Glutamatergic neuron (in vitro differentiated cells): Measurements from ENCODE around the gene AP1M1. TPM values are rescaled to one million over a fixed set of nuclear protein-coding genes. Genes with fewer than 3 reads are reported as not detected.
"Not testable (repeated sequence)": the region's sequence is repeated elsewhere in the genome, so short reads cannot be mapped to it uniquely, and the experiment has no call there.

ENCODE experiments used
- DNase-seq: peaks from one replicate; pipeline ENCODE4 v3.0.0; 2022
- H3K27ac Mint-ChIP-seq: one replicate; pipeline ENCODE4 v1.8.0; 2020; ENCODE audit warnings: mild to moderate bottlenecking, mixed read lengths, inconsistent platforms; ENCODE audit not compliant: unreplicated experiment
- H3K27me3 Mint-ChIP-seq: one replicate; pipeline ENCODE4 v1.8.0; 2020; ENCODE audit warnings: mild to moderate bottlenecking, moderate library complexity, mixed read lengths, inconsistent platforms; ENCODE audit not compliant: unreplicated experiment
- H3K36me3 Mint-ChIP-seq: one replicate; pipeline ENCODE4 v1.8.0; 2020; ENCODE audit warnings: mild to moderate bottlenecking, mixed read lengths, inconsistent platforms; ENCODE audit not compliant: unreplicated experiment
- H3K4me1 Mint-ChIP-seq: one replicate; pipeline ENCODE4 v1.8.0; 2020; ENCODE audit warnings: mild to moderate bottlenecking, low read depth, mixed read lengths, inconsistent platforms; ENCODE audit not compliant: unreplicated experiment
- H3K4me3 Mint-ChIP-seq: one replicate; pipeline ENCODE4 v1.8.0; 2020; ENCODE audit warnings: mild to moderate bottlenecking, mixed read lengths, inconsistent platforms; ENCODE audit not compliant: unreplicated experiment
- H3K9me3 Mint-ChIP-seq: one replicate; pipeline ENCODE4 v1.8.0; 2020; ENCODE audit warnings: mild to moderate bottlenecking, moderate library complexity, mixed read lengths, inconsistent platforms; ENCODE audit not compliant: unreplicated experiment
- total RNA-seq: library from RNA; stranded (reverse); fragmentation: NEBNext Ultra II Directional; extraction: Animal tissue kit (Norgen Biotek cat#: 25700); gene quantifications from one replicate; pipeline ENCODE4 v1.2.1, GENCODE V29; 2021; ENCODE audit not compliant: unreplicated experiment
- TF ChIP-seq, protein P1 (sequence below): fragments of 200-600 bp; sonication (generic); IDR thresholded peaks from one replicate; pipeline ENCODE4 v1.5.0; 2021; ENCODE audit not compliant: partially characterized antibody, unreplicated experiment

The AP1M1 gene
- total RNA-seq, 1 donor from 2014 or later: 87.6 TPM

DNA sequence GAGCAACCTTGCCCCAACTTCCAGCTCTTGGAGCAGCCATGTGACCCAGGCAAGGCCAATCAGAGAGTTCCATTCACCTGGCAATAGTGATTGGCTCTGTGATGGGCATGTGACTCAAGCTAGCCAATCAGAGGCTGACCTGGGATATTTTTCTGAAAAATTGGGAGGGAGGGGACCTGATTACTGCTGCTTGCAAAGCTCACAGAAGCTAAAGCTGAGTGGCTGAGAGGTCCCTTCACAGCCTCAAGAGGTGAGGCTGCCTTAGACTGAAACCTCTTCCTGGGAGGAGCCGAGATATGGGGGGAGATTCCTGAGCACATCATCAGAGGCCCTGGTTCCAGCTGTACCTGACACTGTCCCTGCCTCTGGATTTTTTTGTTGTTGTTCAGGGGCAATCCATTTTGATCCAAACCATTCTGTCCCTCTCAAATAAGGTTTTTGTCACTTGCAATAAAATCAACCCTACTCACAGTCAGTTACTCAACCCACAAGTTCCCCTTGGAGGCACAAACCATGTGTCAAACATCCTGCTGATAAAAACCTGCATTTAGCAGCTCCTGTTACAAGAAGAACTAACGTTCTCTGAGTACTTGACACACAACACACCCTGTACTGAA lies 29.1 kb upstream of the AP1M1 start:
- Mint-ChIP-seq H3K36me3 (no peaks in the 10 kb centered on the region), H3K27ac (no peak overlapping the region), H3K4me1 (no peaks in the 10 kb centered on the region), H3K9me3 (peaks cover 3% of the 10 kb centered on the region), H3K4me3 (no peak overlapping the region), H3K27me3 (no peaks in the 10 kb centered on the region)
- no peak for DNase-seq
- TF ChIP-seq, protein P1, sequence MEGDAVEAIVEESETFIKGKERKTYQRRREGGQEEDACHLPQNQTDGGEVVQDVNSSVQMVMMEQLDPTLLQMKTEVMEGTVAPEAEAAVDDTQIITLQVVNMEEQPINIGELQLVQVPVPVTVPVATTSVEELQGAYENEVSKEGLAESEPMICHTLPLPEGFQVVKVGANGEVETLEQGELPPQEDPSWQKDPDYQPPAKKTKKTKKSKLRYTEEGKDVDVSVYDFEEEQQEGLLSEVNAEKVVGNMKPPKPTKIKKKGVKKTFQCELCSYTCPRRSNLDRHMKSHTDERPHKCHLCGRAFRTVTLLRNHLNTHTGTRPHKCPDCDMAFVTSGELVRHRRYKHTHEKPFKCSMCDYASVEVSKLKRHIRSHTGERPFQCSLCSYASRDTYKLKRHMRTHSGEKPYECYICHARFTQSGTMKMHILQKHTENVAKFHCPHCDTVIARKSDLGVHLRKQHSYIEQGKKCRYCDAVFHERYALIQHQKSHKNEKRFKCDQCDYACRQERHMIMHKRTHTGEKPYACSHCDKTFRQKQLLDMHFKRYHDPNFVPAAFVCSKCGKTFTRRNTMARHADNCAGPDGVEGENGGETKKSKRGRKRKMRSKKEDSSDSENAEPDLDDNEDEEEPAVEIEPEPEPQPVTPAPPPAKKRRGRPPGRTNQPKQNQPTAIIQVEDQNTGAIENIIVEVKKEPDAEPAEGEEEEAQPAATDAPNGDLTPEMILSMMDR: no peak

DNA sequence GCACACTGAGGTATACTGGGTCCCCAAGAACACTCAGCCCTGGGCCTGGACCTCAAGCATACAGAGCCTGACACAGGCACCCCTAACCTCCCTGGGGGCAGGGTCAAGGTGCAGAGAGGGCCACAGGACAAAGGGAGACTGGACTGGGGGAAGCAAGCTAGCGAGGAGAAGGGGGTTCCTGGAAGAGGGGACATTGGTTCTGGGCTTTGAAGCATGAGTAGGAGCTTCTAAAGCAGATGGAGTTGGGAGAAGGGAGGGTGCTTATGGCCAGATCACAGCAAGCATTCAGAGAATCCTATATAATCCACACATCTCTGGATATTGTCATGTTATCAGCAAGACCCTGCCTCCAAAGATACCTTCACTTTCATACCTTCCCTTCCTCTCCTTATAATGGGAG lies 27.6 kb upstream of the AP1M1 start:
- H3K9me3 Mint-ChIP-seq: peaks cover 4% of the 10 kb centered on the region
- H3K27ac Mint-ChIP-seq: no peak overlapping the region
- no peak overlapping the region for H3K4me3 Mint-ChIP-seq
- TF ChIP-seq, protein P1: no peak
- no peak for DNase-seq
- H3K4me1 Mint-ChIP-seq: no peaks in the 10 kb centered on the region
- no peaks in the 10 kb centered on the region for H3K36me3 Mint-ChIP-seq
- no peaks in the 10 kb centered on the region for H3K27me3 Mint-ChIP-seq

DNA sequence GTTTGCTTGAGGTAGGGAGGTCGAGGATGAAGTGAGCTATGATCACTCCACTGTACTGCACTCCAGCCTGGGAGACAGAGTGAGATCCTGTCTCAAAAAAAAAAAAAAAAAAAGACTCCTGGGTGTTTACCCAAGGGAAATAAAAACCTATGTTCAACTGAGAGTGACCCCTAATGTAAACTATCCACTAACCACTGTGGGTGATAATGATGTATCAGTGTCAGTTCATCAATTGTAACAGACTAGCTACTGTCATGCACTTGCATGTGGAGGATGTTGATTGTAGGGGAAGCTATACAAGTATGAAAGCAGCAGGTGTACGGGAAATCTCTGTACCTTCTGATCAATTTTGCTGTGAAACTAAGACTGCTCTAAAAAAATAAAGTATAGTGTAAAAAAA lies 21.8 kb upstream of the AP1M1 start:
- H3K4me1 Mint-ChIP-seq: no peaks in the 10 kb centered on the region
- TF ChIP-seq, protein P1: no peak

DNA sequence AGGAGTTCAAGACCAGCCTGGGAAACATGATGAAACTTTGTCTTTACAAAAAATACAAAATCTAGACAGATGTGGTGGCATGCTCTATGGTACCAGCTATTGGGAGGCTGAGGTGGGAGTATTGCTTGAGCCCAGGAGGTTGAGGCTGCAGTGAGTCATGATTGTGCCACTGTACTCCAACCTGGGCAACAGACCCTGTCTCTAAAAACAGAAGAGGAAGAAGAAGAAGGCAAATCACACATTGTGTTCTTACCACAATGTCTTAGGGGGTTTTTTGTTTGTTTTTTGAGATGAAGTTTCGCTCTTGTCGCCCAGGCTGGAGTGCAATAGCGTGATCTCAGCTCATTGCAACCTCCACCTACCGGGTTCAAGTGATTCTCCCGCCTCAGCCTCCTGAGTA lies 18.8 kb upstream of the AP1M1 start:
- not testable (repeated sequence) for H3K27me3 Mint-ChIP-seq, H3K9me3 Mint-ChIP-seq, DNase-seq, H3K4me3 Mint-ChIP-seq, H3K36me3 Mint-ChIP-seq, H3K27ac Mint-ChIP-seq, H3K4me1 Mint-ChIP-seq

More for the DNA sequence above, 21.8 kb upstream of the AP1M1 start:
- no peaks in the 10 kb centered on the region for H3K36me3 Mint-ChIP-seq
- no peak for DNase-seq
- peaks cover 4% of the 10 kb centered on the region for H3K9me3 Mint-ChIP-seq
- H3K4me3 Mint-ChIP-seq: no peak overlapping the region
- H3K27me3 Mint-ChIP-seq: no peaks in the 10 kb centered on the region
- no peak overlapping the region for H3K27ac Mint-ChIP-seq

DNA sequence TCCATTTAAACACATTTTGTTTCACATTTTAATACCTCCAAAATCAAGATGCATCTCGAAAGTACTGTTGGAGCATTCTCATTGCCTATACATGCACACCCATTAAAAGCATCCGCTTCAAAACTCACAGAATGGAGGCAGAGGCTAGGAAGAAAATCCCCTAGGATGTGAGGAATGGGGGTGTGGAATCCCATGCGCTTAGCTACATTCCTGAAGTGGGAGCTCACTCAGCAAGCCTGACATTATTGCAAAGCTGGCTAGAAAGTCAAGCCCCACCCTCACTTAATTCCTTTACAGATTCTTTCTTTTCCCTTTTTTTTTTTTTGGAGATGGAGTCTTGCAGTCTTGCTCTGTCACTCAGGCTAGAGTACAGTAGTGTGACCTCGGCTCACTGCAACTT lies 17.1 kb upstream of the AP1M1 start:
- H3K4me1 Mint-ChIP-seq: no peaks in the 10 kb centered on the region
- TF ChIP-seq, protein P1: no peak
- no peak for DNase-seq
- H3K36me3 Mint-ChIP-seq: no peaks in the 10 kb centered on the region
- H3K27ac Mint-ChIP-seq: no peak overlapping the region
- H3K4me3 Mint-ChIP-seq: no peak overlapping the region
- peaks cover 5% of the 10 kb centered on the region for H3K9me3 Mint-ChIP-seq
- peaks cover 8% of the 10 kb centered on the region for H3K27me3 Mint-ChIP-seq
